Measurements from ENCODE around the gene METTL23.
"Not testable (repeated sequence)": the region's sequence is repeated elsewhere in the genome, so short reads cannot be mapped to it uniquely, and the experiment has no call there.

GRCh38 chr17:76745785-76746184, 19.1 kb downstream of the METTL23 start:
- TF ChIP-seq YY1 (IDR thresholded peaks at IDR 0.05; ENCODE audit: insufficient read depth, insufficient read length); ZNF274 (IDR thresholded peaks at IDR 0.05; ENCODE audit: low read depth, low read length); SUZ12 (IDR thresholded peaks at IDR 0.05; ENCODE audit: extremely low read depth, insufficient read depth, insufficient read length): not testable (repeated sequence)

All from NT2/D1 (cell line).